NK-92 treated with Interleukin-12 subunit alpha and Interleukin-12 subunit beta, amount 100 ng/mL, for 24 hours (cell line): ENCODE measurements around the gene CST2.
"Not testable (repeated sequence)": the region's sequence is repeated elsewhere in the genome, so short reads cannot be mapped to it uniquely, and the experiment has no call there.

Source experiments
- DNase-seq: peaks from one replicate; lab custom pipeline; 2025; lab: John Stamatoyannopoulos, UW

The CST2 gene, protein sequence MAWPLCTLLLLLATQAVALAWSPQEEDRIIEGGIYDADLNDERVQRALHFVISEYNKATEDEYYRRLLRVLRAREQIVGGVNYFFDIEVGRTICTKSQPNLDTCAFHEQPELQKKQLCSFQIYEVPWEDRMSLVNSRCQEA

DNA sequence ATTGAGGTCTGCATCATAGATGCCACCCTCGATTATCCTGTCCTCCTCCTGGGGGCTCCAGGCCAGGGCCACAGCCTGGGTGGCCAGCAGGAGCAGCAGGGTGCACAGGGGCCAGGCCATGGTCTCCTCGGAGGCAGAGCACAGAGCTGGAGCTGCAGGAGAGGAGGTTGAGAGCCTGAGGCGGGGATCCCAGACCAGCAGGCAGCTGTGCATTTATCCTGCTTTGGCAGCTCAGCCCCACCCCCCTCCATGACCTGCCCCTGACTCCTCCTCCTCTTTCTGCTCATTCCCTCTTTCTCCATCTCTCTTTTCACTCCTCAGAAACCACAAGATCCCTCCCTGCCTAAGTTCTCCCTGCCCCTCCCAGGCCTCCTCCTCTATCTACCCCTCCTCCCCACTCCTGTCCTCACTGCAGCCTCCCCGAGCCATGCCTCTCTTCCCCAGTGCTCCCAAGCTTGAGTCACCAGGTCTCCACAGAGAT lies at the start of gene CST2:
TSS of gene CST2 (minus strand) at position 189 of the 481 bp plus-strand sequence. CDS start at position 120, 69 bp downstream.
- no peak for DNase-seq

DNA sequence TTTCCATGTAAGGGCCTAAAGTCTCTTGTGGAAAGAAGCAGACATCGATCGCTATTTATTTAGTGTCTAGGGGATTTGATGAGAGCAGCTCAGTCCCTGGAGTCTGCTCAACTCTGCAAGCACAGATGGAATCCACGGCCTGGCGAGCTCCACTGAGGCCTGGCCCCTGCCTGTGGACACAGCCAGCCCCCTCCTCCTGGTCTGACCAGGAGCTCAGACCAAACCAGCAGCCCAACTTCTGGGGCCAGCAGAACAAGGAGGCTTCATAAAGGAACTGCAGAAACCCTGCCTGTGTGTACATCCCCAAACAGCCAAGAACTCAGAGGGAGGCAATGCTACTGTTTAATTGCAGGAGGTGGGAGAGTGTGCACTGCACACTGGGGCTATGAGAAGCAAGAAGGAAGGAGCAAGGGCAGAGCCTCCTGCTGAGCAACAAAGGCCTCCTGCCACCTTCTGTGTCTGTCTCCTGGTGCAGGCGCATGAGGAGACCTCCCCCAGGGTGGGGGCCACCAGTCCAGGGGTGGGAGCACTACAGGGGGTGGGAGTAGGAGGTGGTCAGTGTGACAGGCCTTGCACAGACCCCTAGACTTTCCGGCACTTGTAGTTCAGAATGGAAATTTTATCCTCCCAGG lies 49.2 kb upstream of the CST2 start:
- no peak for DNase-seq

DNA sequence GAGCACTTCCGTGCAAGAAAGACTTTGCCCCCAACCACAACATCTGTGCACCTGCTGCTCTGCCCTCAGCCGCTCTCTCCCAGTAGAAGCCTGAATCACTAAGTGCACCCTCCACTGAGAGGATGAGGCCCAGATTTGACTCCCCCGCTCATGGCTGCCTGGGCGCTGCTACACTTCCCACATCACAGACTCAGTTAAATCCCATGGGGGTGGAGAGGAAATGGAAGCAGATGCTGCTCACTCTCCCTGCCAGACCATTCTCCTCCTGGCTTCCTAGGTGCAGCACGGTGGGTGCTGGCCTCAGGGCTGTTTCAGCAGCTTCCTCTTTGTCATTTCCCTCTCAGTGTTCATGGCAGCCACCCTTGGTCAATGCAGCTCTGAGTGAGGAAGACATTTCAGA lies 48.2 kb upstream of the CST2 start:
- DNase-seq = no peak

DNA sequence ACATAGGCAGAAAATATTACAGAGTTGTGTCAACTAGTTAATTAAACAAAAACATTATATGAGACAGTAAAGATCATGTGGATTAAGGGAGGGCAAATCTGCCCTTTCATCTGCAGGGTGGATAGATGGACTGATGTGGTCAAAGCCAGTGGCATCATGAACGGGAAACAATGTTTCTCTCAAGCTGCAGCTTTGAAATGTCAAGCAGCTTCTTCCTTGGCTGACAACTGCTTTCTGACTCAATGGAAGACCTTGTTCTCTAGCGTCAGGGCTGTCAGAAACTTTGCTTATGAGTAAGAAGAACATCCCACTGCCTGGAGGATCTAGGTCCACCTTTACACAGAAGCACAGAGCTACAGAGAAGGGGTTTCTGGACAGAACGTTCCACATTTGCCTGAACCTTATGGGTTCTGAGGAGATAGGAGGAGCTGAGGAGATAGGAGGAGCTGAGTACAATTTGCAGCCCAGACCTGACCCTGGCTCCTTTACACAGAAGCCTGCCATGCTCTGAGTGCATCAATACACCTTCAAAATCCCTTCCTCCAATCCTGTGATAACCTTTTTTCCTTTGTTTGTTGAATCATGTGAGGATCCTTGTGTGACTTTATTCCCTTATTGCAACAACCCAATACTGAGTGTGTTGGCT lies 47.0 kb upstream of the CST2 start:
- no peak for DNase-seq

DNA sequence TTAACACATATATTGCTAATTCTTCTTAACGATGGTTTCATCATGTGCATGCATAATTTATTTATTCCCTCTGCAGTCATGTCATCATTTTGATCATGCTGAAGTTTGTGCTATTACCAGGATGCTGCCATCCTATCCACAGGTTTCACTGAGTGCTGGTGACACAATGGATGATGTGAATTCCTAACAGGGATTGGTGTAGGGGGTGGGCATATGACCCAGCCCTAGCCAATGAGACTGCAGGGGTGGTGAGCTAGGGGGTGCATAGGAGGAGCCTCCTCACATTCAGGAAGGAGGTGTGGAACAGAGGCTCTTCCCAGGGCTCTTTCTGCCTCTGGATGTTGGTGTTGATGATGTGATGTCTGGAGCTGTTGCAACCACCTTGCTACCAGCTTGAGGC lies 45.5 kb upstream of the CST2 start:
- no peak for DNase-seq

DNA sequence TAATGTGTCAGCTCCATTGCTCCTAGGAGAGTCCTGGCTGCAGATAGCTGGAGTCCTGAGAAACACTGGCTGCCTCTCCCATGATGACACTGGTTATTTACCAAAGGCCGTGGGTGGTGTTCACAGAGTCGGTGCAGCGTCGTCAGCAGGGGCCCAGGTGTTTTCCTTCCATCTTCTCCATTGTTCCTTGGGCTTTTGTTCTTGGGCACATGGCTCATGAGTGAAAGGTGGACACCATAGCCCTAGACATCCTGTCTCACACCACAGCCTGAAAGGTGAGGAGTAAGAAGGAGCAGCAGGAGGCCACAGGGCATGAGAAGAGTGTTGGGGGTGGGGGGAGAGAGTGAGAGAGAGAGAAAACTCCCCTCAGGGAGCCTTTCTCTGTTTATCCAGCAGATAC lies 43.9 kb upstream of the CST2 start:
- no peak for DNase-seq

DNA sequence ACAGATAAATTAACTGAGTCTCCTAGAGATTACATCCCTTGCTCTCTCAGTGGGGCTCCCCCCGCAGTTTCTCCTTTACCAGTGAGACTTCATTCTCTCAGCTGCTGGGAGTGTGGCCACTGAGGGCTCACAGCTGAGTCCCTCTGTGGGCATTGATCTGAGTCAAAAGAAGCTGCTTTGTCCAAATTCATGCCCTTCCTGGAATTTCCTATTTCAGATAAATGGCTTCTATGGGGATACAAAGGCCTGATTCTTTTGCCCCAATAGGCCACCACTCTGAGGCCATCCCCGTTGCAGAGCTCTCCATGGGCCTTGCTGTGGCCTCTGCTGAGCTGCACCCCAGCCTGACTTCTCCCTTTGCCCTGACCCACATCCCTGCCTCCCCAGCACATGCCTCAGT lies 43.0 kb upstream of the CST2 start:
- no peak for DNase-seq

DNA sequence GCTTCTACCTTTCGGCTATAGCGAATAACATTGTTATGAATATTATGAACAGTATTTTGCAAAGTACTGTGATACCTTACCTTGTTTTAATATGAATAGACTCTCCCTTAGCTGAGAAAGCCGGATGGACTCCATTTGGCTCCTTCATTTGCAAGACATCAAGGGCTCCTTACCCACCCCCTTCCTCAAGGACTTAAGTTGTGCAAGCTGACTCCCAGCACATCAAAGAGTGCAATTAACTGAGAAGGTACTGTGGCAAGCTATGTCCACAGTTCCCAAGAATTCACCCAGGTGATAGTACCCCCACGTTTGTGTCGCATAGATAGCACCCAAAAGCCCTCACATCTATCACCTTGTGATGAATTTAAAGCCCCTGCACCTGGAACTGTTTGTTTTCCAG lies 41.8 kb upstream of the CST2 start:
- DNase-seq = no peak

DNA sequence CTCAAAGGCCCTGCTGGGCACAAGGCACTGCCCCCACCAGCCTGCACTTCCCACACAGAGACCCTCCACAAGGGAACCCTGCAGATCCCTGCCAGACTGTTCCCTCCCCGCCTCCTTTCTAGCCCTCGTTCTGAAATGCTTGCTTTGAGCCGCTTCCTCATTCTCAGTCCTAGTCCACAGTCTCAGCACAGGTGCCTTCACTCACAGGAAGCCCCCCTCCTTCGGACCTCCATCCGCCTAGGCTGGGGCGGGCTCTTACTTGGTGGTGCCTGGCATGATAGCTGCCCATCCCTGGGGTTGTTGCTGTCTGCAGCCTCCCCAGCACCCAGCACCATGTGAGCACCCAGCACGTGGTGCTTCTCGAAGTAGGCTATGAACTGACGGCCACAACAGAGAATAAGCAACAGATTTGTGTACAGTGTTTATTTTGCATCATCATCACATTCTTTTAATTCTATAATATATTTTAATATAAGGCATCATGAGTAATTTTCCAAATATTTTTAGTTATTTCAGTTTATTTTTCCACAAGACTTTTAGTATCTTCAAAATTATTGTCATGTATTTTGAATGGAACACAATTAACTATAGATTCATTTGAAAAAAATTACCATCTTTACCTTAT lies 40.7 kb upstream of the CST2 start:
- no peak for DNase-seq

DNA sequence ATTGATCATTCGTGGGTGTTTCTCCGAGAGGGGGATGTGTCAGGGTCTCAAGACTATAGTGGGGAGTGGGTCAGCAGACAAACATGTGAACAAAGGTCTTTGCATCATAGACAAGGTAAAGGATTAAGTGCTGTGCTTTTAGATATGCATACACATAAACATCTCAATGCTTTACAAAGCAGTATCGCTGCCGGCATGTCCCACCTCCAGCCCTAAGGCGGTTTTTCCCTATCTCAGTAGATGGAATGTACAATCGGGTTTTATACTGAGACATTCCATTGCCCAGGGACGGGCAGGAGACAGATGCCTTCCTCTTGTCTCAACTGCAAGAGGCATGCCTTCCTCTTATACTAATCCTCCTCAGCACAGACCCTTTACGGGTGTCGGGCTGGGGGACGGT lies 34.2 kb upstream of the CST2 start:
- DNase-seq = not testable (repeated sequence)

DNA sequence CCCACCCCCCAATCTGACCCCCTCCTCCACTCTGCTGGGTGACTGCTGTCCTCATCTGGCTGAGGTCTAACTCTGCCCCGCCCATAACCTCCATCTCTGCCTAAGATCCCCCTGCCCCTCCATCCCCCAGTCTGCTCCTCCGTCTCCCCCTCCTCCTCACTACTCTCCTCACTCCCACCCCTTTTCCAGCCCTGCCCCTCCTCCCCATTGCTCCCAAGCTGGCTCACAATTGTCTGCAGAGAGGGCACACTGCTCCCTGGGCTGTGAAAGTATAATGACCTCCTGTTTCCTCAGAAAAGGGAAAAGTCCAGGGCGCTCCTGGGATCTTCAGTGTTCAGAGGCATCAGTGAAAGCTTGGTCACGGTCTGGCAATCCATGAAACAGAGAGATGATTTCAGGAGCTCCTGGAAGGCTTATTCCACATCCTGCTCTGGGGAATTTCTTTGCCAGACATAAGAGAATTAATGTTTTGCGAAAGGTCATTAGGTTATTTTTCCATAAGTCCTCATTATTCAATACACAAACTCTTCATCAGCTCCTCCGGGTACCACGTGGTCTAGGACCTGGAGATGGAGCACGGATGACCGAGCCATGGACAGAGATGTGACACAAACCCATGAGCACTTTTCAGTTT lies 31.6 kb upstream of the CST2 start:
- no peak for DNase-seq

DNA sequence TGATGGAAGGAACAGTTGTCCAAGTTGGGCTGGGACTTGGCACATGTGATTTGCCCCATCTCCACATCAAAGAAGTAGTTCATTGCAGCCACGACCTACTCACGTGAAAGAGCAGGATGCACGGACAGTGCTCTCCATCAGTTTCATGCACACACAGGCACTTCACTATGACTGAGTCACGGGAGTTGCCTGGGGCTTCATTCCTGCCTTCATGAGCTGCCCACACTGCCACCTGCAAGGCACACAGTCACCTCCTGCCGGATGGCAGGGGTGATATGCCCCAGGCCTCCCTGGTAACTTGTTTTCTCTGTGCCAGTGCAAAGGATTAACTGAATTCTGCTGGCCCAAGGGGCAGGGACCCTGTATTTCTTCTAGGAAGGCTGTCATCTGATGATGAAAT lies 30.2 kb upstream of the CST2 start:
- no peak for DNase-seq

DNA sequence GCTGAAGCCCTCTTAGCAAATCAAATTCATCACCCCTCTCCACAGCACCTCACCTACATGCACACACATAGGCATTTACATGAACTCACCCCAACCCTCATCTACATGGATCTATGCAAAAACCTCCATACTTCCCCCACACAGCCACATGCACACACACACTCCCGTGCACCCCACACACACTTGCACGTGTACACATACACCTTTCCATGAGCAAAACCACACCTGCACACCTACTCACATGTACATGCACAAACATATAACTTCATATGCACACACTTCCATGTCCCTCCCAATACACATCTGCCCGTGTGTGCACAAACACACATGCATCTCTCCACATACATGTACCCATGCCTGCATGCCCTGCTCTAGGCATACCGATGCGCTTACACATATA lies 29.7 kb upstream of the CST2 start:
- no peak for DNase-seq

DNA sequence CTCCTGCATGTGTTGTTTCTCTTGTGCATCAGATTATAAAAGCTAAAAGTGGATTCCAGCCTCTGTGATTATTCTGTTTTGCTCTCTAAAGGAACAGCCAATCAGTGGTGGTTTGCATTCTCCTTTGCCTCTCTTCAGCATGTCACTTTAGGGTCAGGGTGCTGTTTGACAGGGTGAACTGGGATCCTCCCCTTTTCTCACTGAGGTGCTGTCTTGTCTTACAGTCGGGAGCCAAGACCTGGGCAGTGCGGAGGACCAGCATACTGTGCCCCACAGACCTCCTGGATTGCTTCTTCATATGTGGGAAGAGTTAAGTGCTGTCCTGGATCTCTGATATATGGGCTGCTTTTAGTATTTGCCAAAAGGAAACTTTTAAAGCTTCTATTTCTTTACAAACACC lies 15.2 kb upstream of the CST2 start:
- no peak for DNase-seq

DNA sequence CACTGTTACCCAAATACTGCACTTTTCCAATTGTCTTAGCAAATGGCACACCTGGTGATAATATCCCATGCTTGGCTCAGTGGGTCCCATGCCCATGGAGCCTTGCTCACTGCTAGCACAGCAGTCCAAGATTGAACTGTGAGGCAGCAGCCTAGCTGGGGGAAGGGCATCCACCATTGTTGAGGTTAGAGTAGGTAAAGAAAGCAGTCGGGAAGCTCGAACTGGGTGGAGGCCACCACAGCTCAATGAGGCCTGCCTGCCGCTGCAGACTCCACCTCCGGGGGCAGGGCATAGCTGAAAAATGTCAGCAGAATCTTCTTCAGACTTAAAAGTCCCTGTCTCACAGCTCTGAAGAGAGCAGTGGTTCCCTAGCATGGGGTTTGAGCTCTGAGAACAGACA lies 9.2 kb upstream of the CST2 start:
- DNase-seq = no peak

DNA sequence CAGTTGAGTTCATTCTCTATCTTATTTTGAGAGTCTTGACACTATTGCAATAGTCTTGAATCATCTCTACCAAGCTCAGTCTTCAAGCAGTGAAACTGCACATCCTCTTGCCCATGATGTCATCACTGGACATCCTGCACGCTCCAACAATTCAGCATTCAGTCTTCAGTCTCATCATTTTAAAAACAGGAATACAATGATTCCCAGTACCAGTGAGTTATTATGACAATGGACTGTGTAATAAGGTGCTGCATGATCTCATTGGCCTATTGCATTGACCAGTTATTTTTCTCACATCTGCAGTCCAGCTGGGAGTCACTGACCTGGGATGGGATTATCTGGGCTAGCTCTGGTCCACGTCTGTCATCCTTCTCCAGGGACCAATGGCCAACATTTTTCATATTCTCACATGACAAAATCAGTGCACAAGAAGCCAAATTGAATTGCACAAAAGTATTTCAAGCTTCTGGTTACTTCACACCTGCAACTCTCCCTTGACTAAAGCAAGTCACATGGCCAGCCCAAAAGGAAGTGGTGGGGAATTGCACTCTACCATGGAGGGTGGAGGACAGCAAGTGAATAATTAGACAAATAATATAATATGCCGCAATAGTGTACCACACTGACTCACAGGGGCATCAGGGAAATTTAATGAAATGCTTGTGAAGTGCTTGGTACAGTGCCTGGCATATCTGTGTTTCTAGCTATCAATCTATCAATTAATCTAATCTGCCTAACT lies 6.4 kb upstream of the CST2 start:
- DNase-seq = peak; percentile 50

DNA sequence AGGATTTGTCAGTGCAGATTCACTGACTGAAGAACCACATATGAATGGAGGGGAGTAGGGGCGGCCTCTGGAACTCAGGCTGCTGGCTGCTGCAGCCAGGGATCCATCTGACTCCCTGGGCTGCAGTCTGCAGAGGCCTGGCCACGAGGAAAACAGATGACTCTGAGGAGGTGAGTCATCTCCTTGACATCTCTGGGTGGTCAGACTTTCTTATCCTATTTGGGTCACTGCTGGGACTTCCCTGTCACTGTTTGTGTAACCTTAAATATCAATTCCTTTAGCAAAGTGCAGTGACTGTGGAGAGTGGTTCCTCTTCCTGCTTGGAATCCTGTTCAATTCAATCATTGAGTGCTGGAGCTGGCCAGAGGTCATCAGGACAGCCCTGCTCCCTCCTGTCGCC lies 5.4 kb upstream of the CST2 start:
- peak; percentile 11 for DNase-seq

DNA sequence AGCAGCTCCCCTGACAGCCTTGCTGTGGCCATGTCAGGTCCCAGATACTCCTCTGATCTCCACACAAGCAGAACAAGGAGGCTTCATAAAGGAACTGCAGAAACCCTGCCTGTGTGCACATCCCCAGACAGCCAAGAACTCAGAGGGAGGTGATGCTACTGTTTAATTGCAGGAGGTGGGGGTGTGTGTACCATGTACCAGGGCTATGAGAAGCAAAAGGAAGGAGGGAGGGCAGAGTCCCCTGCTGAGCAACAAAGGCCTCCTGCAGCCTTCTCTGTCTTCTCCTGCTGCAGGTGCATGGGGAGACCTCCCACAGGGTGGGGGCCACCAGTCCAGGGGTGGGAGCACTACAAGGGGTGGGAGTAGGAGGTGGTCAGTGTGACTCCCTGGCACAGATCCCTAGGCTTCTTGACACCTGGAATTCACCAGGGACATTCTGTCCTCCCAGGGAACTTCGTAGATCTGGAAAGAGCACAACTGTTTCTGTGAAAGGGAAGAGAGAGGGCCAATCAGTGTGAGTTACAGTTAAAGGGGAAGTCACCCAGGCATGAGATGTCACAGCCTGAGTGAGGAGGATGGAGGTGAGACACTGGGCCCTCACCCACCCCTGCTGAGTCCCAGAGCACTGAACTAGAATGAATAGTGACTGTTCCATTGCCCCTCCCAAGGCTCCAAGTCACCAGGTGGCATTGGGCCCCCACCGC lies 2.8 kb downstream of the CST2 start:
- DNase-seq = no peak

DNA sequence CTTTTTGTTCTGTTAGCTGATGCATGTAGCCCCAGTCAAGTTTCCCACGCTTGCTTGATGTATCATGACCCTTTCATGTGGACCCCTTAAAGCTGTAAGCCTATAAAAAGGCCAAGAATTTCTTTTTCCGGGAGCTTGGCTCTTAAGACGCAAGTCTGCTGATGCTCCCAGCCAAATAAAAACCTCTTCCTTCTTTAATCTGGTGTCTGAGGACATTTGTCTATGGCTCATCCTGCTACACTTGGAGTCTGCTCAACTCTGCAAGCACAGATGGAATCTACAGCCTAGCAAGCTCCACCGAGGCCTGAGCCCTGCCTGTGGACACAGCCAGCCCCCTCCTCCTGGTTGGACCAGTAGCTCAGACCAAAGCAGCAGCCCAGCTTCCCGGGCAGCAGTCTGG lies 3.4 kb downstream of the CST2 start:
- DNase-seq = no peak

DNA sequence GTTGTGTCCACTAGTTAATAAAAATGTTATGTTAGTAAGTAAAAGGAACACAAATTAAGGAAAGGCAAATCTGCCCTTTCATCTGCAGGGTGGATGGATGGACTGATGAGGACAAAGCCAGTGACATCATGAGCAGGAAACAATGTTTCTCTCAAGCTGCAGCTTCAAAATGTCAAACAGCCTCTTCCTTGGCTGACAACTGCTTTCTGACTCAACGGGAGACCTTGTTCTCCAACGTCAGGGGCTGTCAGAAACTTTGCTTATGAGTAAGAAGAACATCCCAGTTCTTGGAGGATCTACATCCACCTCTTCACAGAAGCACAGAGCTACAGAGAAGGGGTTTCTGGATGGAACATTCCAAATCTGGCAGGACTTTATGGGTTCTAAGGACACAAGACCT lies 6.0 kb downstream of the CST2 start:
- DNase-seq = no peak

DNA sequence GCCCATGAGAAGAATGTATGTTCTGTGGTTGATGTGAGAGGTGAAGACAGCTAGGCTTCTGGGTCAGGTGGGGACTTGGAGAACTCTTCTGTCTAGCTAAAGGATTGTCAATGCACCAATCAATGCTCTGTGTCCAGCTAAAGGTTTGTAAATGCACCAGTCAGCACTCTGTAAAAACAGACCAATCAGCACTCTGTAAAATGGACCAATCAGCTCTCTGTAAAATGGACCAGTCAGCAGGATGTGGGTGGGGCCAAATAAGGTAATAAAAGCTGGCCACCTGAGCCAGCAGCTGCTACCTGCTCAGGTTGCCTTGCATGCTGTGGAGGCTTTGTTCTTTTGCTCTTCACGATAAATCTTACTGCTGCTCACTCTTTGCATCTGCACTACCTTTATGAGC lies 15.0 kb downstream of the CST2 start:
- DNase-seq = not testable (repeated sequence)
